WTC11 (cell line): ENCODE data around the gene LRIG1.

Experiments
- ELF4 ChIP-seq: sonication (generic); formaldehyde crosslinking; IDR thresholded peaks from 2 replicates; pipeline ENCODE4 v1.8.1; 2022; ENCODE audit warnings: low read depth, mild to moderate bottlenecking, moderate library complexity, missing genetic modification reagents
- JUN ChIP-seq: sonication (generic); formaldehyde crosslinking; IDR thresholded peaks from 2 replicates; pipeline ENCODE4 v1.8.0; 2023; ENCODE audit warnings: mild to moderate bottlenecking, missing genetic modification reagents
- NFE2L1 ChIP-seq: sonication (generic); formaldehyde crosslinking; IDR thresholded peaks from 2 replicates; pipeline ENCODE4 v1.8.1; 2023; ENCODE audit warnings: missing genetic modification reagents
- TF ChIP-seq, protein P1 (sequence below): fragments of 200-600 bp; IDR thresholded peaks from 2 replicates; pipeline ENCODE4 v1.8.0; 2022; ENCODE audit warnings: antibody characterized with exemption
- TF ChIP-seq, protein P2 (sequence below): sonication (generic); formaldehyde crosslinking; IDR thresholded peaks from 2 replicates; pipeline ENCODE4 v1.8.1; 2022; ENCODE audit warnings: low read depth, mild to moderate bottlenecking, moderate library complexity, missing genetic modification reagents, borderline replicate concordance
- TF ChIP-seq, protein P3 (sequence below): sonication (generic); formaldehyde crosslinking; IDR thresholded peaks from 2 replicates; pipeline ENCODE4 v1.8.1; 2022; ENCODE audit warnings: low read depth, missing genetic modification reagents, borderline replicate concordance

DNA sequence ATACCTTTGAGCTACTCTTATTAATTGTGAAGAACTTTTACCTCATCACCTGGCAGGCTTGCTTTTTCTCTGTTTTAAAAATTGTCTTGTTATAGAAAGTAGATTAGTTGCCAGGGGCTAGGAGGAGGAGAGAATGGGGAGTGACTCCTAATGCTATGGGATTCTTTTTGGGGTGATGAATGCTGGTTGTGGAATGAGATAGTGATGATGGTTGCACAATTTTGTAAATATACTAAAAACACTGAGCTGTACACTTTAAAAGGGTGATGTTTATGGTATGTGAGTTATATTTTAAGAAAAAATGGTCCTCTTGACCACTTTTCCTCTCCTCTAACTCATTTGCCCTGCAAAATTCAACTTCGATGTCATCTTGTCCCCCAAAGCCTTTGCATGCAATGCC is 31.8 kb upstream of the LRIG1 start:
- TF ChIP-seq, protein P1, sequence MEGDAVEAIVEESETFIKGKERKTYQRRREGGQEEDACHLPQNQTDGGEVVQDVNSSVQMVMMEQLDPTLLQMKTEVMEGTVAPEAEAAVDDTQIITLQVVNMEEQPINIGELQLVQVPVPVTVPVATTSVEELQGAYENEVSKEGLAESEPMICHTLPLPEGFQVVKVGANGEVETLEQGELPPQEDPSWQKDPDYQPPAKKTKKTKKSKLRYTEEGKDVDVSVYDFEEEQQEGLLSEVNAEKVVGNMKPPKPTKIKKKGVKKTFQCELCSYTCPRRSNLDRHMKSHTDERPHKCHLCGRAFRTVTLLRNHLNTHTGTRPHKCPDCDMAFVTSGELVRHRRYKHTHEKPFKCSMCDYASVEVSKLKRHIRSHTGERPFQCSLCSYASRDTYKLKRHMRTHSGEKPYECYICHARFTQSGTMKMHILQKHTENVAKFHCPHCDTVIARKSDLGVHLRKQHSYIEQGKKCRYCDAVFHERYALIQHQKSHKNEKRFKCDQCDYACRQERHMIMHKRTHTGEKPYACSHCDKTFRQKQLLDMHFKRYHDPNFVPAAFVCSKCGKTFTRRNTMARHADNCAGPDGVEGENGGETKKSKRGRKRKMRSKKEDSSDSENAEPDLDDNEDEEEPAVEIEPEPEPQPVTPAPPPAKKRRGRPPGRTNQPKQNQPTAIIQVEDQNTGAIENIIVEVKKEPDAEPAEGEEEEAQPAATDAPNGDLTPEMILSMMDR, result no peak
- TF ChIP-seq JUN (no peak), NFE2L1 (CRISPR knock-in tag) (no peak), ELF4 (CRISPR knock-in tag) (no peak)
- TF ChIP-seq, protein P2, sequence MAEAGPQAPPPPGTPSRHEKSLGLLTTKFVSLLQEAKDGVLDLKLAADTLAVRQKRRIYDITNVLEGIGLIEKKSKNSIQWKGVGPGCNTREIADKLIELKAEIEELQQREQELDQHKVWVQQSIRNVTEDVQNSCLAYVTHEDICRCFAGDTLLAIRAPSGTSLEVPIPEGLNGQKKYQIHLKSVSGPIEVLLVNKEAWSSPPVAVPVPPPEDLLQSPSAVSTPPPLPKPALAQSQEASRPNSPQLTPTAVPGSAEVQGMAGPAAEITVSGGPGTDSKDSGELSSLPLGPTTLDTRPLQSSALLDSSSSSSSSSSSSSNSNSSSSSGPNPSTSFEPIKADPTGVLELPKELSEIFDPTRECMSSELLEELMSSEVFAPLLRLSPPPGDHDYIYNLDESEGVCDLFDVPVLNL, result no peak
- TF ChIP-seq, protein P3, sequence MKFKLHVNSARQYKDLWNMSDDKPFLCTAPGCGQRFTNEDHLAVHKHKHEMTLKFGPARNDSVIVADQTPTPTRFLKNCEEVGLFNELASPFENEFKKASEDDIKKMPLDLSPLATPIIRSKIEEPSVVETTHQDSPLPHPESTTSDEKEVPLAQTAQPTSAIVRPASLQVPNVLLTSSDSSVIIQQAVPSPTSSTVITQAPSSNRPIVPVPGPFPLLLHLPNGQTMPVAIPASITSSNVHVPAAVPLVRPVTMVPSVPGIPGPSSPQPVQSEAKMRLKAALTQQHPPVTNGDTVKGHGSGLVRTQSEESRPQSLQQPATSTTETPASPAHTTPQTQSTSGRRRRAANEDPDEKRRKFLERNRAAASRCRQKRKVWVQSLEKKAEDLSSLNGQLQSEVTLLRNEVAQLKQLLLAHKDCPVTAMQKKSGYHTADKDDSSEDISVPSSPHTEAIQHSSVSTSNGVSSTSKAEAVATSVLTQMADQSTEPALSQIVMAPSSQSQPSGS (CRISPR knock-in tag), result no peak
